ENCODE data around the gene SESN3. TPM values are rescaled to one million over a fixed set of nuclear protein-coding genes. Genes with fewer than 3 reads are reported as not detected.

Gene SESN3
- total RNA-seq, 1 experiment from 2014 or later = 36.8 TPM

GRCh38 chr11:95119361-95120060, 111.5 kb downstream of the SESN3 start:
- no peaks in the 10 kb centered on the region for H3K9me3 Mint-ChIP-seq
- WGBS (ENCODE audit: extremely low coverage, insufficient read length, low lambda C conversion rate) = no CpG with 5 or more reads among the region's 2 CpGs

More at GRCh38 chr11:95119361-95120060, 111.5 kb downstream of the SESN3 start:
- H2BK20ac ChIP-seq (ENCODE audit: low read depth, low read length, poor library complexity, severe bottlenecking) = no peak overlapping the region
- no peaks in the 10 kb centered on the region for H3K79me1 ChIP-seq (ENCODE audit: insufficient read depth, low read depth, low read length, poor library complexity, severe bottlenecking)
- H3K27ac ChIP-seq (ENCODE audit: insufficient read length, low read depth, low read length) = no peak overlapping the region
- no peaks in the 10 kb centered on the region for H3K23me2 ChIP-seq (ENCODE audit: insufficient read length, low read depth, low read length, poor library complexity, severe bottlenecking)
- H3K4me1 ChIP-seq (ENCODE audit: insufficient read depth, low read length) = no peaks in the 10 kb centered on the region
- H4K20me1 ChIP-seq (ENCODE audit: control insufficient read depth, insufficient read depth, insufficient read length) = no peaks in the 10 kb centered on the region
- Mint-ChIP-seq H3K4me1 (no peaks in the 10 kb centered on the region), H3K4me3 (no peak overlapping the region), H3K27ac (no peak overlapping the region), H3K36me3 (ENCODE audit: insufficient read depth in 1 of 3, low read depth in 3 of 3) (no peaks in the 10 kb centered on the region), H3K27me3 (ENCODE audit: low read depth) (no peaks in the 10 kb centered on the region; the same call in 1 of the 2 replicates)
- H3K27me3 ChIP-seq (ENCODE audit: insufficient read depth, low read length) = no peaks in the 10 kb centered on the region
- no peak overlapping the region for H3K4ac ChIP-seq (ENCODE audit: low read depth, low read length)
- no peak overlapping the region for H3K56ac ChIP-seq (ENCODE audit: insufficient read length, low read depth, low read length)
- H3K14ac ChIP-seq (ENCODE audit: insufficient read depth, low read length) = no peak overlapping the region
- H2AK5ac ChIP-seq (ENCODE audit: insufficient read length, low read length) = no peak overlapping the region
- no peak overlapping the region for H4K91ac ChIP-seq (ENCODE audit: insufficient read length, low read depth, low read length)
- no peak overlapping the region for H2BK15ac ChIP-seq (ENCODE audit: low read depth, low read length)
- no peak overlapping the region for H3K18ac ChIP-seq (ENCODE audit: insufficient read length, low read depth, low read length)
- no peak overlapping the region for H3K23ac ChIP-seq (ENCODE audit: insufficient read length, low read depth, low read length)
- no peak overlapping the region for H2BK12ac ChIP-seq (ENCODE audit: insufficient read length, low read depth, low read length)
- no peak overlapping the region for H3K4me2 ChIP-seq (ENCODE audit: insufficient read depth, insufficient read length, low read length)
- H3K9me3 ChIP-seq (ENCODE audit: control insufficient read depth, low read depth, low read length) = no peaks in the 10 kb centered on the region
- H4K8ac ChIP-seq (replicated peaks; ENCODE audit: insufficient read length, low read depth, low read length) = no peak overlapping the region
- no peak overlapping the region for H2AFZ ChIP-seq (ENCODE audit: low read length)
- no peaks in the 10 kb centered on the region for H3K79me2 ChIP-seq (ENCODE audit: insufficient read depth, low read length)
- no peak overlapping the region for H2BK120ac ChIP-seq (ENCODE audit: low read depth, low read length, poor library complexity, severe bottlenecking)
- H3T11ph ChIP-seq (ENCODE audit: low read length) = no peak overlapping the region
- no peak for TF ChIP-seq CTCF (conservative IDR thresholded peaks at IDR 0.05)
- H4K5ac ChIP-seq (ENCODE audit: insufficient read length, low read depth, low read length) = no peak overlapping the region
- no peak for DNase-seq
- no peak overlapping the region for H3K9ac ChIP-seq (ENCODE audit: extremely low read depth, insufficient read length, low read length)
- no peak overlapping the region for H2BK5ac ChIP-seq (ENCODE audit: insufficient read length, low read length)

All from H9 (cell line).